HCT116 (cell line): ENCODE results near the gene AMHR2. TPM values are rescaled to one million over a fixed set of nuclear protein-coding genes. Genes with fewer than 3 reads are reported as not detected.
"Not testable (repeated sequence)": the region's sequence is repeated elsewhere in the genome, so short reads cannot be mapped to it uniquely, and the experiment has no call there.

ENCODE experiments used
- ATAC-seq: fragments of 200-7000 bp; cut with Tn5 transposase; 2 replicates; pipeline ENCODE4 v1.9.1; 2020; ENCODE audit warnings: mild to moderate bottlenecking, moderate library complexity
- BruUV-seq: library from RNA; stranded (reverse); fragments of 400-500 nt; replicated peaks from 2 replicates; lab custom pipeline; 2021; lab: Mats Ljungman, UMichigan
- CTCF ChIA-PET: fragments of 300-600 bp; sonication (Branson Sonifier 250); formaldehyde crosslinking; loops from one replicate; lab custom pipeline; 2021; ENCODE audit warnings: antibody characterized with exemption; lab: Charles Lee
- POLR2A ChIA-PET: fragments of 300-600, 350-600 bp; sonication (Branson Sonifier 250); formaldehyde crosslinking; loops from one replicate; lab custom pipeline; 2021; ENCODE audit warnings: antibody characterized with exemption; lab: Charles Lee
- RAD21 ChIA-PET, 2 experiments: fragments of 300-600 bp; sonication (Branson Sonifier 250); formaldehyde crosslinking; loops; one replicate each; lab custom pipeline; 2023; ENCODE audit warnings: low total read pairs in 2 of 2; ENCODE audit not compliant: uncharacterized antibody in 2 of 2, unreplicated experiment in 2 of 2, low non-redundant PET in 1 of 2; lab: Charles Lee
- DNase-seq: peaks from one replicate; pipeline ENCODE4 v3.0.0-alpha.2; 2010; ENCODE audit warnings: low read depth, low spot score
- H2AFZ ChIP-seq: fragments of 200-600 bp; shearing (Covaris generic), sonication (generic); 2 replicates; pipeline ENCODE4 v1.6.1; 2017; ENCODE audit warnings: low read depth, mixed run types, mixed read lengths, antibody characterized with exemption, low read length; ENCODE audit not compliant: poor library complexity, severe bottlenecking
- H3K27ac ChIP-seq: 2 replicates; pipeline ENCODE4 v1.5.1; 2012; ENCODE audit warnings: low read depth, low read length
- H3K27me3 ChIP-seq: fragments of 200-600 bp; sonication (generic); 2 replicates; pipeline ENCODE4 v1.6.1; 2016; ENCODE audit warnings: mixed run types, low read length, mixed read lengths; ENCODE audit not compliant: insufficient read depth
- H3K36me3 ChIP-seq, 2 experiments: fragments of 200-500 bp in 1 of 2; fragments of 200-600 bp in 1 of 2; sonication (Bioruptor generic) in 1 of 2; sonication (generic) in 1 of 2; 2 replicates each; pipeline versions ENCODE4 v1.5.1 to v1.6.1; 2014 to 2016; ENCODE audit warnings: low read length in 2 of 2, inconsistent platforms in 1 of 2, mixed read lengths in 1 of 2, mixed run types in 1 of 2; ENCODE audit not compliant: insufficient read depth in 2 of 2, control insufficient read depth in 1 of 2
- H3K4me1 ChIP-seq, 2 experiments: fragments of 200-600 bp in 1 of 2; sonication (generic) in 1 of 2; 2 replicates each; pipeline versions ENCODE4 v1.5.1 to v1.6.1; 2012 to 2017; ENCODE audit warnings: low read length in 2 of 2, inconsistent platforms in 1 of 2, mild to moderate bottlenecking in 1 of 2, mixed read lengths in 1 of 2, mixed run types in 1 of 2, moderate library complexity in 1 of 2; ENCODE audit not compliant: insufficient read depth in 2 of 2, control insufficient read depth in 1 of 2
- H3K4me2 ChIP-seq: fragments of 200-600 bp; sonication (generic); 2 replicates; pipeline ENCODE4 v1.6.1; 2017; ENCODE audit warnings: mixed run types, low read length, mixed read lengths
- H3K4me3 ChIP-seq, 2 experiments: fragments of 200-600 bp in 1 of 2; sonication (generic) in 1 of 2; replicated peaks in 1 of 2; 2 replicates each; pipeline ENCODE4 v1.5.1; 2011 to 2016; ENCODE audit warnings: low read length in 2 of 2, control low read depth in 1 of 2, low read depth in 1 of 2, mild to moderate bottlenecking in 1 of 2, mixed read lengths in 1 of 2, mixed run types in 1 of 2
- H3K79me2 ChIP-seq: fragments of 200-600 bp; sonication (generic); 2 replicates; pipeline ENCODE4 v1.6.1; 2017; ENCODE audit warnings: mild to moderate bottlenecking, mixed run types, low read length, moderate library complexity, mixed read lengths; ENCODE audit not compliant: insufficient read depth
- H3K9ac ChIP-seq: fragments of 200-600 bp; sonication (generic); 2 replicates; pipeline ENCODE4 v1.6.1; 2016; ENCODE audit warnings: low read length, mixed read lengths
- H3K9me2 ChIP-seq: fragments of 200-600 bp; sonication (generic), shearing (Covaris generic); 2 replicates; pipeline ENCODE4 v1.6.1; 2017; ENCODE audit warnings: mixed run types, mild to moderate bottlenecking, moderate library complexity; ENCODE audit not compliant: insufficient read depth
- H3K9me3 ChIP-seq, 2 experiments: fragments of 200-500 bp in 1 of 2; fragments of 200-600 bp in 1 of 2; sonication (Bioruptor generic) in 1 of 2; sonication (generic) in 1 of 2; 2 replicates each; pipeline ENCODE4 v1.6.1; 2014 to 2017; ENCODE audit warnings: low read length in 2 of 2, mixed read lengths in 2 of 2, inconsistent platforms in 1 of 2, low read depth in 1 of 2, mild to moderate bottlenecking in 1 of 2, mixed run types in 1 of 2, moderate library complexity in 1 of 2; ENCODE audit not compliant: control insufficient read depth in 1 of 2, insufficient read depth in 1 of 2
- H4K20me1 ChIP-seq: fragments of 200-600 bp; sonication (generic), shearing (Covaris generic); 2 replicates; pipeline ENCODE4 v1.6.1; 2017; ENCODE audit warnings: mixed run types, mild to moderate bottlenecking, moderate library complexity; ENCODE audit not compliant: insufficient read depth
- CBX3 ChIP-seq: IDR thresholded peaks from 2 replicates; pipeline ENCODE4 v1.6.1; 2012; ENCODE audit warnings: low read depth
- CEBPB ChIP-seq: IDR thresholded peaks from 2 replicates; pipeline ENCODE4 v1.6.1; 2012; ENCODE audit warnings: low read depth
- ELF1 ChIP-seq: IDR thresholded peaks from 2 replicates; pipeline ENCODE4 v1.6.1; 2012; ENCODE audit warnings: low read depth, borderline replicate concordance
- EZH2 ChIP-seq: fragments of 200-600 bp; sonication (generic); IDR thresholded peaks from 2 replicates; pipeline ENCODE4 v1.6.1; 2017; ENCODE audit warnings: antibody characterized with exemption, mixed run types
- EZH2phosphoT487 ChIP-seq: fragments of 200-600 bp; IDR thresholded peaks from 2 replicates; pipeline ENCODE4 v1.6.1; 2018; ENCODE audit warnings: antibody characterized with exemption, borderline replicate concordance
- FOSL1 ChIP-seq: IDR thresholded peaks from 2 replicates; pipeline ENCODE4 v1.6.1; 2012; ENCODE audit warnings: low read depth
- JUND ChIP-seq: IDR thresholded peaks from 2 replicates; pipeline ENCODE4 v1.6.1; 2012
- POLR2A ChIP-seq: IDR thresholded peaks from 2 replicates; pipeline ENCODE4 v1.7.0; 2011; ENCODE audit warnings: borderline replicate concordance; ENCODE audit not compliant: insufficient read depth, insufficient read length; ENCODE audit errors: extremely low read depth
- POLR2AphosphoS5 ChIP-seq: IDR thresholded peaks from 2 replicates; pipeline ENCODE4 v1.6.1; 2011; ENCODE audit warnings: mild to moderate bottlenecking, low read depth, low read length, moderate library complexity
- SIN3A ChIP-seq: IDR thresholded peaks from 2 replicates; pipeline ENCODE4 v1.6.1; 2012; ENCODE audit warnings: low read depth
- SP1 ChIP-seq: IDR thresholded peaks from 2 replicates; pipeline ENCODE4 v1.6.1; 2012; ENCODE audit warnings: low read depth
- SRF ChIP-seq: IDR thresholded peaks from 2 replicates; pipeline ENCODE4 v1.6.1; 2012; ENCODE audit warnings: low read depth
- TCF7L2 ChIP-seq: IDR thresholded peaks from 2 replicates; pipeline ENCODE4 v1.7.0; 2011; ENCODE audit warnings: borderline replicate concordance, inconsistent platforms; ENCODE audit not compliant: insufficient read depth, insufficient read length; ENCODE audit errors: extremely low read depth
- YY1 ChIP-seq: IDR thresholded peaks from 2 replicates; pipeline ENCODE4 v1.6.1; 2011; ENCODE audit warnings: low read length, low read depth, moderate library complexity, mild to moderate bottlenecking; ENCODE audit not compliant: insufficient replicate concordance; ENCODE audit errors: extremely low read depth
- ZFX ChIP-seq: fragments of 450-650 bp; IDR thresholded peaks from 2 replicates; pipeline ENCODE4 v1.6.1; 2017
- ZNF274 ChIP-seq: fragments of 200-500 bp; sonication (Bioruptor generic); IDR thresholded peaks from 2 replicates; pipeline ENCODE4 v1.6.1; 2014; ENCODE audit warnings: mild to moderate bottlenecking, low read depth, low read length, inconsistent platforms
- intact Hi-C: fragments of 100-400 bp; cut with micrococcal nuclease; formaldehyde crosslinking; loops from 2 replicates; pipeline ENCODE4 v1.10.0; 2022
- total RNA-seq: library from RNA; stranded (reverse); gene quantifications from one replicate; pipeline ENCODE4 v1.2.1, GENCODE V29; 2021; ENCODE audit not compliant: unreplicated experiment
- TF ChIP-seq, protein P1 (sequence below): IDR thresholded peaks from 2 replicates; pipeline ENCODE4 v1.6.1; 2012
- TF ChIP-seq, protein P2 (sequence below): IDR thresholded peaks from 2 replicates; pipeline ENCODE4 v1.6.1; 2012
- TF ChIP-seq, protein P3 (sequence below): IDR thresholded peaks from 2 replicates; pipeline ENCODE4 v1.6.1; 2011; ENCODE audit warnings: mild to moderate bottlenecking, low read length, moderate library complexity; ENCODE audit not compliant: insufficient replicate concordance; ENCODE audit errors: extremely low read depth
- TF ChIP-seq, protein P4 (sequence below), 3 experiments: fragments of 200-600 bp in 1 of 3; sonication (generic) in 1 of 3; IDR thresholded peaks in 2 of 3; conservative IDR thresholded peaks in 1 of 3; 2 replicates each; pipeline ENCODE4 v1.5.1; 2012 to 2017; ENCODE audit warnings: low read depth in 2 of 3, low read length in 2 of 3, antibody characterized with exemption in 1 of 3, borderline replicate concordance in 1 of 3, control low read depth in 1 of 3, mild to moderate bottlenecking in 1 of 3, mixed read lengths in 1 of 3, mixed run types in 1 of 3, moderate library complexity in 1 of 3; ENCODE audit not compliant: insufficient read depth in 1 of 3

Gene AMHR2
- total RNA-seq, 1 experiment from 2014 or later, result not detected

DNA sequence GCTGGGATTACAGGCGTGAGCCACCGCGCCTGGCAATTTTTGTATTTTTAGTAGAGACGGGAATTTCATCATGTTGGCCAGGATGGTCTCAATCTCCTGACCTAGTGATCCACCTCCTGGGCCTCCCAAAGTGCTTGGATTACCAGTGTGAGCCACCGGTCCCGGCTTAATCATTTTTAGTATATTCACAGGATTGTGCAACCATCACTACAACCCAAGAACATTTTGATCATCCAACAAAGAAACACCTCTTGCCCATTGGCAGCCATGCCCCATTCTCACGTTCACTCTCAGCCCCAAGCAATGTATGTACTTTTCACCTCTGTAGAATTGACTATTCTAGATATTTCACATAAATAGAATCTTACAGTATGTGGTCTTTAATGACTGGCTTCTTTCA lies 23.8 kb upstream of the AMHR2 start:
- Histone ChIP-seq H4K20me1 (0 out of 2 replicates have a peak, but pooled peaks cover 4% of the 10 kb centered on the region), H3K9me3 (no peaks in the 10 kb centered on the region), H3K79me2 (peaks cover 92% of the 10 kb centered on the region), H2AFZ (no peak overlapping the region), H3K27me3 (no peaks in the 10 kb centered on the region), H3K9me2 (no peaks in the 10 kb centered on the region), H3K9ac (no peak overlapping the region), H3K4me2 (no peak overlapping the region), H3K36me3 (peaks cover 0 to 2% of the 10 kb centered on the region in 2 experiments; a peak in 1 of 4 replicates), H3K4me3 (no peak overlapping the region), H3K4me1 (no peaks in the 10 kb centered on the region; a peak in 1 of 4 replicates), H3K27ac (no peak overlapping the region)
- no peak for DNase-seq
- intact Hi-C loops, result no loop called here
- CTCF ChIA-PET, result no interaction called here
- POLR2A ChIA-PET, result no interaction called here
- RAD21 ChIA-PET, result no interaction called here
- TF ChIP-seq YY1 (no peak), EZH2 (no peak), JUND (no peak), POLR2A (no peak), CEBPB (no peak), SP1 (no peak), TCF7L2 (no peak), SRF (no peak), ZNF274 (no peak), ZFX (no peak), FOSL1 (no peak), POLR2AphosphoS5 (no peak), CBX3 (no peak), ELF1 (no peak), EZH2phosphoT487 (no peak), SIN3A (no peak)
- TF ChIP-seq, protein P1, sequence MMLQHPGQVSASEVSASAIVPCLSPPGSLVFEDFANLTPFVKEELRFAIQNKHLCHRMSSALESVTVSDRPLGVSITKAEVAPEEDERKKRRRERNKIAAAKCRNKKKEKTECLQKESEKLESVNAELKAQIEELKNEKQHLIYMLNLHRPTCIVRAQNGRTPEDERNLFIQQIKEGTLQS, result no peak
- TF ChIP-seq, protein P2, sequence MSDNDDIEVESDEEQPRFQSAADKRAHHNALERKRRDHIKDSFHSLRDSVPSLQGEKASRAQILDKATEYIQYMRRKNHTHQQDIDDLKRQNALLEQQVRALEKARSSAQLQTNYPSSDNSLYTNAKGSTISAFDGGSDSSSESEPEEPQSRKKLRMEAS, result no peak
- TF ChIP-seq, protein P3, sequence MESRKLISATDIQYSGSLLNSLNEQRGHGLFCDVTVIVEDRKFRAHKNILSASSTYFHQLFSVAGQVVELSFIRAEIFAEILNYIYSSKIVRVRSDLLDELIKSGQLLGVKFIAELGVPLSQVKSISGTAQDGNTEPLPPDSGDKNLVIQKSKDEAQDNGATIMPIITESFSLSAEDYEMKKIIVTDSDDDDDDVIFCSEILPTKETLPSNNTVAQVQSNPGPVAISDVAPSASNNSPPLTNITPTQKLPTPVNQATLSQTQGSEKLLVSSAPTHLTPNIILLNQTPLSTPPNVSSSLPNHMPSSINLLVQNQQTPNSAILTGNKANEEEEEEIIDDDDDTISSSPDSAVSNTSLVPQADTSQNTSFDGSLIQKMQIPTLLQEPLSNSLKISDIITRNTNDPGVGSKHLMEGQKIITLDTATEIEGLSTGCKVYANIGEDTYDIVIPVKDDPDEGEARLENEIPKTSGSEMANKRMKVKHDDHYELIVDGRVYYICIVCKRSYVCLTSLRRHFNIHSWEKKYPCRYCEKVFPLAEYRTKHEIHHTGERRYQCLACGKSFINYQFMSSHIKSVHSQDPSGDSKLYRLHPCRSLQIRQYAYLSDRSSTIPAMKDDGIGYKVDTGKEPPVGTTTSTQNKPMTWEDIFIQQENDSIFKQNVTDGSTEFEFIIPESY, result no peak
- TF ChIP-seq, protein P4, sequence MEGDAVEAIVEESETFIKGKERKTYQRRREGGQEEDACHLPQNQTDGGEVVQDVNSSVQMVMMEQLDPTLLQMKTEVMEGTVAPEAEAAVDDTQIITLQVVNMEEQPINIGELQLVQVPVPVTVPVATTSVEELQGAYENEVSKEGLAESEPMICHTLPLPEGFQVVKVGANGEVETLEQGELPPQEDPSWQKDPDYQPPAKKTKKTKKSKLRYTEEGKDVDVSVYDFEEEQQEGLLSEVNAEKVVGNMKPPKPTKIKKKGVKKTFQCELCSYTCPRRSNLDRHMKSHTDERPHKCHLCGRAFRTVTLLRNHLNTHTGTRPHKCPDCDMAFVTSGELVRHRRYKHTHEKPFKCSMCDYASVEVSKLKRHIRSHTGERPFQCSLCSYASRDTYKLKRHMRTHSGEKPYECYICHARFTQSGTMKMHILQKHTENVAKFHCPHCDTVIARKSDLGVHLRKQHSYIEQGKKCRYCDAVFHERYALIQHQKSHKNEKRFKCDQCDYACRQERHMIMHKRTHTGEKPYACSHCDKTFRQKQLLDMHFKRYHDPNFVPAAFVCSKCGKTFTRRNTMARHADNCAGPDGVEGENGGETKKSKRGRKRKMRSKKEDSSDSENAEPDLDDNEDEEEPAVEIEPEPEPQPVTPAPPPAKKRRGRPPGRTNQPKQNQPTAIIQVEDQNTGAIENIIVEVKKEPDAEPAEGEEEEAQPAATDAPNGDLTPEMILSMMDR (IDR thresholded peaks at IDR 0.05 in 2 of 3, conservative IDR thresholded peaks at IDR 0.05 in 1 of 3; ENCODE audit: borderline replicate concordance in 1 of 3, insufficient read depth in 1 of 3, low read depth in 2 of 3, low read length in 2 of 3), result no peak
- no peak for ATAC-seq
- BruUV-seq, result no TSS peak

DNA sequence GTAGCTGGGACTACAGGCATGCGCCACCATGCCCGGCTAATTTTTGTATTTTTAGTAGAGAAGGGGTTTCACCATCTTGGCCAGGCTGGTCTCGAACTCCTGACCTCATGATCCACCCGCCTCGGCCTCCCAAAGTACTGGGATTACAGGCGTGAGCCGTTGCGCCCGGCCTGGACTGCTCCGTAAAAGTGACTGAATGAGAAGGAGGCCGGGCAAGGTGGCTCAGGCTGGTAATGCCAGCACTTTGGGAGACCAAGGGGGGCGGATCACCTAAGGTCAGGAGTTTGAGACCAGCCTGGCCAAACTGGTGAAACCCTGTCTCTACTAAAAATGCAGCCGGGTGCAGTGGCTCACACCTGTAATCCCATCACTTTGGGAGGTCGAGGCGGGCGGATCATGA lies 21.3 kb upstream of the AMHR2 start:
- H3K79me2 ChIP-seq, result peaks cover 87% of the 10 kb centered on the region
- intact Hi-C loops, H3K9me3 ChIP-seq, H3K9me2 ChIP-seq, H2AFZ ChIP-seq, H3K4me3 ChIP-seq, H3K4me2 ChIP-seq, H3K36me3 ChIP-seq, H3K4me1 ChIP-seq, H3K9ac ChIP-seq, ATAC-seq, POLR2A ChIA-PET, H3K27me3 ChIP-seq, RAD21 ChIA-PET, H3K27ac ChIP-seq, BruUV-seq, H4K20me1 ChIP-seq, DNase-seq: not testable (repeated sequence)
- CTCF ChIA-PET, result interaction anchor here (1.3 kb wide), 1 partner anchor 50 kb away, joined by 4 read pairs; no protein-coding TSS in a partner anchor
